ENCODE data around the gene SULF2. TPM values are rescaled to one million over a fixed set of nuclear protein-coding genes. Genes with fewer than 3 reads are reported as not detected.

SULF2 gene
- total RNA-seq, 2 experiments from 2014 or later = 0.96 to 1.3 TPM

GRCh38 chr20:47786765-47787107 is 1.5 kb upstream of the SULF2 start:
- peaks cover 18% of the 10 kb centered on the region for H3K4me1 Mint-ChIP-seq (ENCODE audit: low read depth)
- intact Hi-C loops (cut with micrococcal nuclease) = loop anchor here (1.0 kb wide), 1 partner anchor 834 kb away; no protein-coding TSS in a partner anchor
- peaks cover 48% of the 10 kb centered on the region for H3K27me3 Mint-ChIP-seq (ENCODE audit: low read depth)
- H3K4me3 Mint-ChIP-seq = no peak overlapping the region
- DNase-seq = no peak
- H3K27ac Mint-ChIP-seq = no peak overlapping the region
- CTCF ChIA-PET = interaction anchor here (0.8 to 2.2 kb wide), 7 partner anchors 12 to 834 kb away, joined by 3 to 11 read pairs (median 3); no protein-coding TSS in a partner anchor
- no peaks in the 10 kb centered on the region for H3K9me3 Mint-ChIP-seq
- no peaks in the 10 kb centered on the region for H3K36me3 Mint-ChIP-seq (ENCODE audit: low read depth)

- Mint-ChIP-seq H3K4me1 (ENCODE audit: low read depth) (peaks cover 18% of the 10 kb centered on the region), H3K27me3 (ENCODE audit: low read depth) (peaks cover 48% of the 10 kb centered on the region), H3K27ac (no peak overlapping the region), H3K4me3 (peak overlapping the region; percentile 74), H3K9me3 (no peaks in the 10 kb centered on the region), H3K36me3 (ENCODE audit: low read depth) (no peaks in the 10 kb centered on the region)
- intact Hi-C loops (cut with micrococcal nuclease) = loop anchor here (1.0 kb wide), 1 partner anchor 834 kb away; no protein-coding TSS in a partner anchor
- CTCF ChIA-PET = interaction anchor here (0.8 to 2.2 kb wide), 7 partner anchors 11 to 834 kb away, joined by 3 to 11 read pairs (median 3); no protein-coding TSS in a partner anchor
- peak; percentile 41 for DNase-seq
Measured at GRCh38 chr20:47785854-47786764, 828 bp upstream of the SULF2 start.

- peak; percentile 5 for DNase-seq
- H3K27me3 Mint-ChIP-seq (ENCODE audit: low read depth) = peaks cover 48% of the 10 kb centered on the region
- no peaks in the 10 kb centered on the region for H3K36me3 Mint-ChIP-seq (ENCODE audit: low read depth)
- peak overlapping the region; percentile 34 for H3K4me3 Mint-ChIP-seq
- no peaks in the 10 kb centered on the region for H3K9me3 Mint-ChIP-seq
- CTCF ChIA-PET = interaction anchor here (1.0 kb wide), 1 partner anchor 836 kb away, joined by 3 read pairs; no protein-coding TSS in a partner anchor
- no peak overlapping the region for H3K27ac Mint-ChIP-seq
- peaks cover 18% of the 10 kb centered on the region for H3K4me1 Mint-ChIP-seq (ENCODE audit: low read depth)
- intact Hi-C loops (cut with micrococcal nuclease) = loop anchor here (5.0 kb wide), 1 partner anchor 57 kb away; no protein-coding TSS in a partner anchor
Measured at GRCh38 chr20:47784599-47785310, 526 bp downstream of the SULF2 start.

- DNase-seq = no peak
- CTCF ChIA-PET = interaction anchor here (1.0 to 1.1 kb wide), 2 partner anchors 836 to 919 kb away, joined by 3 read pairs; no protein-coding TSS in a partner anchor
- no peaks in the 10 kb centered on the region for H3K36me3 Mint-ChIP-seq (ENCODE audit: low read depth)
- peaks cover 18% of the 10 kb centered on the region for H3K4me1 Mint-ChIP-seq (ENCODE audit: low read depth)
- intact Hi-C loops (cut with micrococcal nuclease) = loop anchor here (5.0 kb wide), 1 partner anchor 57 kb away; no protein-coding TSS in a partner anchor
- peaks cover 45% of the 10 kb centered on the region for H3K27me3 Mint-ChIP-seq (ENCODE audit: low read depth)
- H3K4me3 Mint-ChIP-seq = peak overlapping the region; percentile 21
- no peak overlapping the region for H3K27ac Mint-ChIP-seq
- no peaks in the 10 kb centered on the region for H3K9me3 Mint-ChIP-seq
Measured at GRCh38 chr20:47783828-47784598, 1.3 kb downstream of the SULF2 start.

- no peak for DNase-seq
- no peak overlapping the region for H3K27ac Mint-ChIP-seq
- no peak overlapping the region for H3K4me3 Mint-ChIP-seq
- H3K4me1 Mint-ChIP-seq (ENCODE audit: low read depth) = peaks cover 18% of the 10 kb centered on the region
- H3K27me3 Mint-ChIP-seq (ENCODE audit: low read depth) = peaks cover 40% of the 10 kb centered on the region
- intact Hi-C loops (cut with micrococcal nuclease) = loop anchor here (5.0 kb wide), 1 partner anchor 56 kb away; no protein-coding TSS in a partner anchor
- H3K36me3 Mint-ChIP-seq (ENCODE audit: low read depth) = no peaks in the 10 kb centered on the region
- H3K9me3 Mint-ChIP-seq = no peaks in the 10 kb centered on the region
- CTCF ChIA-PET = interaction anchor here (1.1 kb wide), 1 partner anchor 920 kb away, joined by 3 read pairs; no protein-coding TSS in a partner anchor
Measured at GRCh38 chr20:47782920-47783552, 2.2 kb downstream of the SULF2 start.

GRCh38 chr20:47782076-47782475 is 3.2 kb downstream of the SULF2 start:
- H3K9me3 Mint-ChIP-seq = no peaks in the 10 kb centered on the region
- no peak overlapping the region for H3K4me3 Mint-ChIP-seq
- no peak for DNase-seq
- peaks cover 18% of the 10 kb centered on the region for H3K4me1 Mint-ChIP-seq (ENCODE audit: low read depth)
- CTCF ChIA-PET = no interaction called here
- H3K36me3 Mint-ChIP-seq (ENCODE audit: low read depth) = no peaks in the 10 kb centered on the region
- intact Hi-C loops (cut with micrococcal nuclease) = loop anchor here (5.0 kb wide), 1 partner anchor 55 kb away; no protein-coding TSS in a partner anchor
- peaks cover 33% of the 10 kb centered on the region for H3K27me3 Mint-ChIP-seq (ENCODE audit: low read depth)
- H3K27ac Mint-ChIP-seq = no peak overlapping the region

GRCh38 chr20:47781632-47782031 is 3.6 kb downstream of the SULF2 start:
- intact Hi-C loops (cut with micrococcal nuclease) = loop anchor here (5.0 kb wide), 1 partner anchor 54 kb away; no protein-coding TSS in a partner anchor
- H3K36me3 Mint-ChIP-seq (ENCODE audit: low read depth) = no peaks in the 10 kb centered on the region
- CTCF ChIA-PET = no interaction called here

GRCh38 chr20:47780720-47781389 is 4.4 kb downstream of the SULF2 start:
- peaks cover 21% of the 10 kb centered on the region for H3K27me3 Mint-ChIP-seq (ENCODE audit: low read depth)
- H3K4me3 Mint-ChIP-seq = no peak overlapping the region
- intact Hi-C loops (cut with micrococcal nuclease) = loop anchor here (5.0 kb wide), 1 partner anchor 54 kb away; no protein-coding TSS in a partner anchor
- no peaks in the 10 kb centered on the region for H3K36me3 Mint-ChIP-seq (ENCODE audit: low read depth)
- peaks cover 11% of the 10 kb centered on the region for H3K4me1 Mint-ChIP-seq (ENCODE audit: low read depth)
- DNase-seq = no peak
- no peaks in the 10 kb centered on the region for H3K9me3 Mint-ChIP-seq
- CTCF ChIA-PET = no interaction called here
- H3K27ac Mint-ChIP-seq = no peak overlapping the region

More at GRCh38 chr20:47781632-47782031, 3.6 kb downstream of the SULF2 start:
- no peak overlapping the region for H3K27ac Mint-ChIP-seq
- DNase-seq = no peak
- no peaks in the 10 kb centered on the region for H3K9me3 Mint-ChIP-seq
- peaks cover 29% of the 10 kb centered on the region for H3K27me3 Mint-ChIP-seq (ENCODE audit: low read depth)
- peaks cover 18% of the 10 kb centered on the region for H3K4me1 Mint-ChIP-seq (ENCODE audit: low read depth)
- no peak overlapping the region for H3K4me3 Mint-ChIP-seq

GRCh38 chr20:47778398-47779354 is 6.6 kb downstream of the SULF2 start:
- CTCF ChIA-PET = interaction anchor here (0.6 kb wide), 1 partner anchor 86 kb away, joined by 5 read pairs; no protein-coding TSS in a partner anchor
- H3K4me1 Mint-ChIP-seq (ENCODE audit: low read depth) = no peaks in the 10 kb centered on the region
- peaks cover 10% of the 10 kb centered on the region for H3K27me3 Mint-ChIP-seq (ENCODE audit: low read depth)
- H3K4me3 Mint-ChIP-seq = no peak overlapping the region
- no peaks in the 10 kb centered on the region for H3K36me3 Mint-ChIP-seq (ENCODE audit: low read depth)
- H3K27ac Mint-ChIP-seq = no peak overlapping the region
- intact Hi-C loops (cut with micrococcal nuclease) = no loop called here
- DNase-seq = no peak
- peaks cover 6% of the 10 kb centered on the region for H3K9me3 Mint-ChIP-seq

GRCh38 chr20:47777220-47777619 is 8.1 kb downstream of the SULF2 start:
- no peaks in the 10 kb centered on the region for H3K36me3 Mint-ChIP-seq (ENCODE audit: low read depth)
- H3K9me3 Mint-ChIP-seq = peaks cover 6% of the 10 kb centered on the region
- intact Hi-C loops (cut with micrococcal nuclease) = no loop called here
- H3K27me3 Mint-ChIP-seq (ENCODE audit: low read depth) = no peaks in the 10 kb centered on the region
- CTCF ChIA-PET = no interaction called here
- H3K4me3 Mint-ChIP-seq = no peak overlapping the region
- DNase-seq = no peak
- H3K4me1 Mint-ChIP-seq (ENCODE audit: low read depth) = no peaks in the 10 kb centered on the region
- H3K27ac Mint-ChIP-seq = no peak overlapping the region

Measured in activated naive CD4-positive, alpha-beta T cell treated with anti-CD3 and anti-CD28 coated beads for 36 hours (primary cell).